Measurements from ENCODE around the gene GUCD1. TPM values are rescaled to one million over a fixed set of nuclear protein-coding genes. Genes with fewer than 3 reads are reported as not detected.

GUCD1 gene
- total and polyA plus RNA-seq, 9 of the 15 experiments (the other 6 are each of a cell fraction or from before 2014, with no cell fraction given): 31.5 to 67.8 (median 50.3) TPM

DNA sequence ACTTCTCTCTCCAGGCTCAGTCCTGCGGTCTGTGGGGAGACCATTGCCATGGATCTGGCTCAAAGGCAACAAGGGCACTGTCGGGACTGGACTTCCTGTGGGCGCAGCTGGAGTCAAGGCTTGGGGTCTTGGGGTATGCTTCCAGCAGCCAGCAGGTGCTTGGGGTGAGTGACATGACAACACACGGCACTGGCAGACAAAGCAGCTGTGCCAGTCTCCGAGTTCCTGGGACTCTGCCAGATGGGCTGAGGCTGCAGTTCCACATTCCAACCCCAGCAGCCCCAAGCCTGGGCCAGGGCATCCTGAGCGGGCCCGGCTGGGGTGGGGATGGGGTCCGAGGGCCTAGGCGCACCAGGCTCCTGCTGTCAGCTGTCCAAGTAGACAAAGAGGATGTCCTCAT lies 12.3 kb downstream of the GUCD1 start:
- no peak overlapping the region for H3K4me2 ChIP-seq (ENCODE audit: insufficient read depth, low read length)
- H3K9ac ChIP-seq (ENCODE audit: insufficient read depth in 1 of 2, low read depth in 2 of 2, low read length in 2 of 2): no peak overlapping the region
- intact Hi-C loops (cut with micrococcal nuclease): no loop called here
- WGBS (ENCODE audit: insufficient coverage, low coverage, missing lambda C conversion rate): 96% methylated on average over 3 of the region's 9 CpGs
- no peak overlapping the region for H2AFZ ChIP-seq (ENCODE audit: low read depth, low read length)
- H3K4me3 ChIP-seq: no peak overlapping the region
- FAIRE-seq (no peak), ATAC-seq (no peak), DNase-seq (ENCODE audit: extremely low read depth in 1 of 4, low spot score in 3 of 4) (no peak)
- H3K27ac ChIP-seq (ENCODE audit: extremely low read depth, low read depth, low read length): no peak overlapping the region
- H3K4me1 ChIP-seq (replicated peaks in 1 of 2; ENCODE audit: control insufficient read depth in 2 of 2, insufficient read depth in 2 of 2, low read length in 2 of 2): peaks cover 0 to 4% of the 10 kb centered on the region in 2 experiments; a peak in 1 of 5 replicates
- no peaks in the 10 kb centered on the region for H3K9me3 ChIP-seq (replicated peaks; ENCODE audit: control insufficient read depth, insufficient read depth, low read depth, low read length)
- ChIA-PET CTCF (ENCODE audit: low intra/inter-chr PET ratio) (no interaction called here), POLR2A (interaction anchor here (0.5 to 0.9 kb wide), 2 partner anchors 11 to 43 kb away, joined by 3 read pairs; no protein-coding TSS in a partner anchor)
- BruUV-seq (replicated peaks): no TSS peak
- no peaks in the 10 kb centered on the region for H4K20me1 ChIP-seq (replicated peaks; ENCODE audit: control insufficient read depth, insufficient read depth, low read length)
- H3K27me3 ChIP-seq (ENCODE audit: control insufficient read depth in 2 of 2, insufficient read depth in 2 of 2, low read length in 2 of 2): no peaks in the 10 kb centered on the region
- peaks cover 63% of the 10 kb centered on the region; the same call in 2 of the 3 replicates for H3K36me3 ChIP-seq (ENCODE audit: control insufficient read depth, insufficient read depth, low read length)
- H3K9me1 ChIP-seq (ENCODE audit: control insufficient read depth, insufficient read depth, low read length): no peaks in the 10 kb centered on the region
- H3K79me2 ChIP-seq (ENCODE audit: control insufficient read depth, insufficient read depth, low read length): no peaks in the 10 kb centered on the region
- in situ Hi-C loops (cut with MboI): no loop called here
- TF ChIP-seq ETV1 (tag; conservative IDR thresholded peaks at IDR 0.05; ENCODE audit: low read depth) (no peak), ELF1 (tag; IDR thresholded peaks at IDR 0.05) (no peak), RAD21 (CRISPR knock-in tag; conservative IDR thresholded peaks at IDR 0.05 in 1 of 2, IDR thresholded peaks at IDR 0.05 in 1 of 2) (no peak), ZNF764 (CRISPR knock-in tag; IDR thresholded peaks at IDR 0.05; ENCODE audit: low read depth) (no peak), PTRF (tag; IDR thresholded peaks at IDR 0.05) (no peak), ZNF212 (CRISPR knock-in tag; IDR thresholded peaks at IDR 0.05) (no peak), BMI1 (IDR thresholded peaks at IDR 0.05; ENCODE audit: low read length) (no peak), HNRNPUL1 (IDR thresholded peaks at IDR 0.05; ENCODE audit: low read length) (no peak), ZNF3 (CRISPR knock-in tag; IDR thresholded peaks at IDR 0.05) (no peak), SP1 (CRISPR knock-in tag; IDR thresholded peaks at IDR 0.05) (no peak), TRIM24 (IDR thresholded peaks at IDR 0.05) (no peak)
- TF ChIP-seq, protein P1, sequence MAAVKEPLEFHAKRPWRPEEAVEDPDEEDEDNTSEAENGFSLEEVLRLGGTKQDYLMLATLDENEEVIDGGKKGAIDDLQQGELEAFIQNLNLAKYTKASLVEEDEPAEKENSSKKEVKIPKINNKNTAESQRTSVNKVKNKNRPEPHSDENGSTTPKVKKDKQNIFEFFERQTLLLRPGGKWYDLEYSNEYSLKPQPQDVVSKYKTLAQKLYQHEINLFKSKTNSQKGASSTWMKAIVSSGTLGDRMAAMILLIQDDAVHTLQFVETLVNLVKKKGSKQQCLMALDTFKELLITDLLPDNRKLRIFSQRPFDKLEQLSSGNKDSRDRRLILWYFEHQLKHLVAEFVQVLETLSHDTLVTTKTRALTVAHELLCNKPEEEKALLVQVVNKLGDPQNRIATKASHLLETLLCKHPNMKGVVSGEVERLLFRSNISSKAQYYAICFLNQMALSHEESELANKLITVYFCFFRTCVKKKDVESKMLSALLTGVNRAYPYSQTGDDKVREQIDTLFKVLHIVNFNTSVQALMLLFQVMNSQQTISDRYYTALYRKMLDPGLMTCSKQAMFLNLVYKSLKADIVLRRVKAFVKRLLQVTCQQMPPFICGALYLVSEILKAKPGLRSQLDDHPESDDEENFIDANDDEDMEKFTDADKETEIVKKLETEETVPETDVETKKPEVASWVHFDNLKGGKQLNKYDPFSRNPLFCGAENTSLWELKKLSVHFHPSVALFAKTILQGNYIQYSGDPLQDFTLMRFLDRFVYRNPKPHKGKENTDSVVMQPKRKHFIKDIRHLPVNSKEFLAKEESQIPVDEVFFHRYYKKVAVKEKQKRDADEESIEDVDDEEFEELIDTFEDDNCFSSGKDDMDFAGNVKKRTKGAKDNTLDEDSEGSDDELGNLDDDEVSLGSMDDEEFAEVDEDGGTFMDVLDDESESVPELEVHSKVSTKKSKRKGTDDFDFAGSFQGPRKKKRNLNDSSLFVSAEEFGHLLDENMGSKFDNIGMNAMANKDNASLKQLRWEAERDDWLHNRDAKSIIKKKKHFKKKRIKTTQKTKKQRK (IDR thresholded peaks at IDR 0.05; ENCODE audit: borderline replicate concordance, low read depth, low read length): no peak
- TF ChIP-seq, protein P2, sequence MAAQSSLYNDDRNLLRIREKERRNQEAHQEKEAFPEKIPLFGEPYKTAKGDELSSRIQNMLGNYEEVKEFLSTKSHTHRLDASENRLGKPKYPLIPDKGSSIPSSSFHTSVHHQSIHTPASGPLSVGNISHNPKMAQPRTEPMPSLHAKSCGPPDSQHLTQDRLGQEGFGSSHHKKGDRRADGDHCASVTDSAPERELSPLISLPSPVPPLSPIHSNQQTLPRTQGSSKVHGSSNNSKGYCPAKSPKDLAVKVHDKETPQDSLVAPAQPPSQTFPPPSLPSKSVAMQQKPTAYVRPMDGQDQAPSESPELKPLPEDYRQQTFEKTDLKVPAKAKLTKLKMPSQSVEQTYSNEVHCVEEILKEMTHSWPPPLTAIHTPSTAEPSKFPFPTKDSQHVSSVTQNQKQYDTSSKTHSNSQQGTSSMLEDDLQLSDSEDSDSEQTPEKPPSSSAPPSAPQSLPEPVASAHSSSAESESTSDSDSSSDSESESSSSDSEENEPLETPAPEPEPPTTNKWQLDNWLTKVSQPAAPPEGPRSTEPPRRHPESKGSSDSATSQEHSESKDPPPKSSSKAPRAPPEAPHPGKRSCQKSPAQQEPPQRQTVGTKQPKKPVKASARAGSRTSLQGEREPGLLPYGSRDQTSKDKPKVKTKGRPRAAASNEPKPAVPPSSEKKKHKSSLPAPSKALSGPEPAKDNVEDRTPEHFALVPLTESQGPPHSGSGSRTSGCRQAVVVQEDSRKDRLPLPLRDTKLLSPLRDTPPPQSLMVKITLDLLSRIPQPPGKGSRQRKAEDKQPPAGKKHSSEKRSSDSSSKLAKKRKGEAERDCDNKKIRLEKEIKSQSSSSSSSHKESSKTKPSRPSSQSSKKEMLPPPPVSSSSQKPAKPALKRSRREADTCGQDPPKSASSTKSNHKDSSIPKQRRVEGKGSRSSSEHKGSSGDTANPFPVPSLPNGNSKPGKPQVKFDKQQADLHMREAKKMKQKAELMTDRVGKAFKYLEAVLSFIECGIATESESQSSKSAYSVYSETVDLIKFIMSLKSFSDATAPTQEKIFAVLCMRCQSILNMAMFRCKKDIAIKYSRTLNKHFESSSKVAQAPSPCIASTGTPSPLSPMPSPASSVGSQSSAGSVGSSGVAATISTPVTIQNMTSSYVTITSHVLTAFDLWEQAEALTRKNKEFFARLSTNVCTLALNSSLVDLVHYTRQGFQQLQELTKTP (IDR thresholded peaks at IDR 0.05; ENCODE audit: low read depth in 1 of 2, partially characterized antibody in 2 of 2): no peak
- TF ChIP-seq, protein P3, sequence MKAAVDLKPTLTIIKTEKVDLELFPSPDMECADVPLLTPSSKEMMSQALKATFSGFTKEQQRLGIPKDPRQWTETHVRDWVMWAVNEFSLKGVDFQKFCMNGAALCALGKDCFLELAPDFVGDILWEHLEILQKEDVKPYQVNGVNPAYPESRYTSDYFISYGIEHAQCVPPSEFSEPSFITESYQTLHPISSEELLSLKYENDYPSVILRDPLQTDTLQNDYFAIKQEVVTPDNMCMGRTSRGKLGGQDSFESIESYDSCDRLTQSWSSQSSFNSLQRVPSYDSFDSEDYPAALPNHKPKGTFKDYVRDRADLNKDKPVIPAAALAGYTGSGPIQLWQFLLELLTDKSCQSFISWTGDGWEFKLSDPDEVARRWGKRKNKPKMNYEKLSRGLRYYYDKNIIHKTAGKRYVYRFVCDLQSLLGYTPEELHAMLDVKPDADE (conservative IDR thresholded peaks at IDR 0.05; ENCODE audit: control insufficient read depth, low read depth, low read length): no peak
